A549 (cell line): Measurements from ENCODE around the gene IQUB.

Experiments
- EHMT2 ChIP-seq: fragments of 200-600 bp; sonication (generic); IDR thresholded peaks from 2 replicates; pipeline ENCODE4 v1.6.1; 2016; ENCODE audit warnings: antibody characterized with exemption, low read depth, mild to moderate bottlenecking, moderate library complexity
- SMC3 ChIP-seq: fragments of >200 bp; sonication (Bioruptor Twin); formaldehyde crosslinking; IDR thresholded peaks from 3 replicates; pipeline ENCODE4 v1.6.1; 2018; ENCODE audit warnings: inconsistent platforms
- USF2 ChIP-seq: fragments of 450-650 bp; IDR thresholded peaks from 2 replicates; pipeline ENCODE4 v1.6.1; 2014; ENCODE audit warnings: antibody characterized with exemption

DNA sequence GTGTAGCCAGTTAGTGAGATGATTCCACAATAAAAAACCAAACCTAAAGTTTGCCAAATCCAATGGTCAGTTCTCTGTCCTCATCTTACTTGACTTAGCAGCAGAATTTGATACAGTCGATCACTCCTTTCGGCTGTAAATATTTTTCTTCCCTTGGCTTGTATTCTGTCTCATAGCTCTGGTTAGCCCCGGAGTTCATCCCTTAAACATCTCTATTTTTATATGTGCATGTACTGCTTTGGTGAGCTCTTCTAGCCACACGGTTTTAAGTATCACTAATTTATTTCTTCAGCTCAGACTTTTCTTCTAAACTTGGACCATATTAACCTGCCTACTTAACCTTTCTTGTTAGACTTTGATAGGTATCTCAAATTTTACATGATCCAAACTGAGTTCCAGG, 49.4 kb upstream of the IQUB start:
- TF ChIP-seq USF2 (no peak), EHMT2 (no peak), SMC3 (no peak)
